ENCODE measurements around the gene GORAB.

The GORAB gene

DNA sequence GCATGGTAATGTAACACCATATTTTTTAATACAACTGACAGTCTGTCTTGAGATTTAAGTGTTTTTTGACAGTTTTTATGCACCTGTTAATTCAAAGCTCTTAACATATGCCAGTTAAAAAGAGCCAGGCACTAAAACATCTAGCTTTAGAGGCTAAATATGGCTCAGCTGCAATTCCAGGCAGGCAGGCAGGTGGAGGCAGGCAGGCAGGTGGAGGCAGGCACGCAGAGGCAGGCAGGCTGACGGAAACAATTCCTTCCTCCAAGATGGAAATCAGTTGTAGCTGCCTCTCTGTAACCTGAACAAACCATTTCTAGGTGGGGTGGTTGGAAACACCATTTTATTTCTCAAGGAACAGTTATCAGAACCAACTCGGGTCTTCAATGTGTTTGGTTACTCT is 51.2 kb downstream of the GORAB start:
- TF ChIP-seq FOXP2 (optimal IDR thresholded peaks at IDR 0.05; ENCODE audit: borderline replicate concordance, extremely low read depth, extremely low read length, insufficient read depth) (no peak), POLR2AphosphoS5 (IDR thresholded peaks at IDR 0.05; ENCODE audit: low read depth, low read length) (no peak), SIN3A (IDR thresholded peaks at IDR 0.05; ENCODE audit: borderline replicate concordance, insufficient read depth, low read length) (no peak), TAF1 (IDR thresholded peaks at IDR 0.05; ENCODE audit: borderline replicate concordance, insufficient read depth, low read length) (no peak), REST (IDR thresholded peaks at IDR 0.05; ENCODE audit: insufficient read depth in 1 of 2, low read depth in 2 of 2, low read length in 2 of 2) (no peak)

GRCh38 chr1:170586321-170587252 is 54.6 kb downstream of the GORAB start:
- TF ChIP-seq POLR2AphosphoS5 (IDR thresholded peaks at IDR 0.05; ENCODE audit: low read depth, low read length) = no peak
- no peak for TF ChIP-seq SIN3A (IDR thresholded peaks at IDR 0.05; ENCODE audit: borderline replicate concordance, insufficient read depth, low read length)
- TF ChIP-seq FOXP2 (optimal IDR thresholded peaks at IDR 0.05; ENCODE audit: borderline replicate concordance, extremely low read depth, extremely low read length, insufficient read depth) = no peak
- no peak for TF ChIP-seq TAF1 (IDR thresholded peaks at IDR 0.05; ENCODE audit: borderline replicate concordance, insufficient read depth, low read length)
- TF ChIP-seq REST (IDR thresholded peaks at IDR 0.05; ENCODE audit: insufficient read depth in 1 of 2, low read depth in 2 of 2, low read length in 2 of 2) = no peak

GRCh38 chr1:170587253-170587593 is 55.3 kb downstream of the GORAB start:
- no peak for TF ChIP-seq TAF1 (IDR thresholded peaks at IDR 0.05; ENCODE audit: borderline replicate concordance, insufficient read depth, low read length)
- no peak for TF ChIP-seq POLR2AphosphoS5 (IDR thresholded peaks at IDR 0.05; ENCODE audit: low read depth, low read length)
- no peak for TF ChIP-seq SIN3A (IDR thresholded peaks at IDR 0.05; ENCODE audit: borderline replicate concordance, insufficient read depth, low read length)
- TF ChIP-seq FOXP2 (optimal IDR thresholded peaks at IDR 0.05; ENCODE audit: borderline replicate concordance, extremely low read depth, extremely low read length, insufficient read depth) = no peak
- no peak for TF ChIP-seq REST (IDR thresholded peaks at IDR 0.05; ENCODE audit: insufficient read depth in 1 of 2, low read depth in 2 of 2, low read length in 2 of 2)

DNA sequence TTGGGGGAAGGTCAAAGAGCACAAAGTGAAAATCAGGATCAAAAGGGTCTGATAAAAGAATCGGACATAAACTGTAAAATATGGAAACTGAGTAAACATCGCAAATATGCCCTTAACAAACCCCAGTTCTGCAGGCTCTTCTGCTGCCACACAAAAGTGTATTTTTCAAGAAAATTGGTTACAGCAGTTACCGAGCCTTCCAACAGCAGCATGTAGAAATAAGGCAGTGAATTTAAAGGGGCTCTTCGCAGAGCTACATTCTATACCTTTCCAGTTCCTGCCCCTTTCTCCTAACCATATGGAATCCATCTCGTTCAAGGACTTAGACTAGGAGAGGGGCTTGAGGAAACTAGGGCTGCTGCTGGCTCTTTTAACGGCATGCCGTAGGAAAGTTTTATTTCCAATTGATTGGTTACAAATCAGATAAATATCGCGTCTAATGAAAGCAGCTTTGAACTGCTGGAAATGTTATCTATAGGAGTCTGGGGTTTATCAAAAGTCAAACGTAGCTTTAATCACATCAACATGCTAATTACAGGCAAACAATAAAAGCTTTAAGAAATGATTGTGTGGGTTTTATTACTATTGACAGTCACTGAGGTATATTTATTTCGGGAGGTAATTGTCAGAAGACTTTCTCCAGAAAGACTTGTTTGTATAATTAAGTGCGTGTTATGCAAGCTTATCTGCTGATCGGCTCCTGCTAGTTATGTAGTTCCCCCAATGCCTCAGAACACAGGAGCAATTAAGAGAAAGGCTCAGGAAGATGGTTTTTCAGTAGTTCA is 59.1 kb downstream of the GORAB start:
- TF ChIP-seq REST (IDR thresholded peaks at IDR 0.05; ENCODE audit: insufficient read depth in 1 of 2, low read depth in 2 of 2, low read length in 2 of 2) (no peak), TAF1 (IDR thresholded peaks at IDR 0.05; ENCODE audit: borderline replicate concordance, insufficient read depth, low read length) (no peak), SIN3A (IDR thresholded peaks at IDR 0.05; ENCODE audit: borderline replicate concordance, insufficient read depth, low read length) (no peak), POLR2AphosphoS5 (IDR thresholded peaks at IDR 0.05; ENCODE audit: low read depth, low read length) (no peak), FOXP2 (optimal IDR thresholded peaks at IDR 0.05; ENCODE audit: borderline replicate concordance, extremely low read depth, extremely low read length, insufficient read depth) (no peak)

Measured in PFSK-1 (cell line).